Measurements from ENCODE around the gene AR. TPM values are rescaled to one million over a fixed set of nuclear protein-coding genes. Genes with fewer than 3 reads are reported as not detected.
A peak's percentile ranks its signal among the peaks of the same experiment; 100 is the strongest.

The AR gene, protein sequence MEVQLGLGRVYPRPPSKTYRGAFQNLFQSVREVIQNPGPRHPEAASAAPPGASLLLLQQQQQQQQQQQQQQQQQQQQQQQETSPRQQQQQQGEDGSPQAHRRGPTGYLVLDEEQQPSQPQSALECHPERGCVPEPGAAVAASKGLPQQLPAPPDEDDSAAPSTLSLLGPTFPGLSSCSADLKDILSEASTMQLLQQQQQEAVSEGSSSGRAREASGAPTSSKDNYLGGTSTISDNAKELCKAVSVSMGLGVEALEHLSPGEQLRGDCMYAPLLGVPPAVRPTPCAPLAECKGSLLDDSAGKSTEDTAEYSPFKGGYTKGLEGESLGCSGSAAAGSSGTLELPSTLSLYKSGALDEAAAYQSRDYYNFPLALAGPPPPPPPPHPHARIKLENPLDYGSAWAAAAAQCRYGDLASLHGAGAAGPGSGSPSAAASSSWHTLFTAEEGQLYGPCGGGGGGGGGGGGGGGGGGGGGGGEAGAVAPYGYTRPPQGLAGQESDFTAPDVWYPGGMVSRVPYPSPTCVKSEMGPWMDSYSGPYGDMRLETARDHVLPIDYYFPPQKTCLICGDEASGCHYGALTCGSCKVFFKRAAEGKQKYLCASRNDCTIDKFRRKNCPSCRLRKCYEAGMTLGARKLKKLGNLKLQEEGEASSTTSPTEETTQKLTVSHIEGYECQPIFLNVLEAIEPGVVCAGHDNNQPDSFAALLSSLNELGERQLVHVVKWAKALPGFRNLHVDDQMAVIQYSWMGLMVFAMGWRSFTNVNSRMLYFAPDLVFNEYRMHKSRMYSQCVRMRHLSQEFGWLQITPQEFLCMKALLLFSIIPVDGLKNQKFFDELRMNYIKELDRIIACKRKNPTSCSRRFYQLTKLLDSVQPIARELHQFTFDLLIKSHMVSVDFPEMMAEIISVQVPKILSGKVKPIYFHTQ
- 4.8 and 6.3 TPM in 2 replicates for total RNA-seq (ENCODE audit: low replicate concordance)

DNA sequence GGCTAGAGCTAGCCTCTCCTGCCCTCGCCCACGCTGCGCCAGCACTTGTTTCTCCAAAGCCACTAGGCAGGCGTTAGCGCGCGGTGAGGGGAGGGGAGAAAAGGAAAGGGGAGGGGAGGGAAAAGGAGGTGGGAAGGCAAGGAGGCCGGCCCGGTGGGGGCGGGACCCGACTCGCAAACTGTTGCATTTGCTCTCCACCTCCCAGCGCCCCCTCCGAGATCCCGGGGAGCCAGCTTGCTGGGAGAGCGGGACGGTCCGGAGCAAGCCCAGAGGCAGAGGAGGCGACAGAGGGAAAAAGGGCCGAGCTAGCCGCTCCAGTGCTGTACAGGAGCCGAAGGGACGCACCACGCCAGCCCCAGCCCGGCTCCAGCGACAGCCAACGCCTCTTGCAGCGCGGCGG, at the start of gene AR:
TSS of gene AR (plus strand) at position 204 of the 400 bp plus-strand sequence. CDS start 1,126 bp downstream, outside the sequence.
- TF ChIP-seq, protein P1, sequence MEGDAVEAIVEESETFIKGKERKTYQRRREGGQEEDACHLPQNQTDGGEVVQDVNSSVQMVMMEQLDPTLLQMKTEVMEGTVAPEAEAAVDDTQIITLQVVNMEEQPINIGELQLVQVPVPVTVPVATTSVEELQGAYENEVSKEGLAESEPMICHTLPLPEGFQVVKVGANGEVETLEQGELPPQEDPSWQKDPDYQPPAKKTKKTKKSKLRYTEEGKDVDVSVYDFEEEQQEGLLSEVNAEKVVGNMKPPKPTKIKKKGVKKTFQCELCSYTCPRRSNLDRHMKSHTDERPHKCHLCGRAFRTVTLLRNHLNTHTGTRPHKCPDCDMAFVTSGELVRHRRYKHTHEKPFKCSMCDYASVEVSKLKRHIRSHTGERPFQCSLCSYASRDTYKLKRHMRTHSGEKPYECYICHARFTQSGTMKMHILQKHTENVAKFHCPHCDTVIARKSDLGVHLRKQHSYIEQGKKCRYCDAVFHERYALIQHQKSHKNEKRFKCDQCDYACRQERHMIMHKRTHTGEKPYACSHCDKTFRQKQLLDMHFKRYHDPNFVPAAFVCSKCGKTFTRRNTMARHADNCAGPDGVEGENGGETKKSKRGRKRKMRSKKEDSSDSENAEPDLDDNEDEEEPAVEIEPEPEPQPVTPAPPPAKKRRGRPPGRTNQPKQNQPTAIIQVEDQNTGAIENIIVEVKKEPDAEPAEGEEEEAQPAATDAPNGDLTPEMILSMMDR (IDR thresholded peaks at IDR 0.05; ENCODE audit: insufficient read depth, low read length), result no peak

DNA sequence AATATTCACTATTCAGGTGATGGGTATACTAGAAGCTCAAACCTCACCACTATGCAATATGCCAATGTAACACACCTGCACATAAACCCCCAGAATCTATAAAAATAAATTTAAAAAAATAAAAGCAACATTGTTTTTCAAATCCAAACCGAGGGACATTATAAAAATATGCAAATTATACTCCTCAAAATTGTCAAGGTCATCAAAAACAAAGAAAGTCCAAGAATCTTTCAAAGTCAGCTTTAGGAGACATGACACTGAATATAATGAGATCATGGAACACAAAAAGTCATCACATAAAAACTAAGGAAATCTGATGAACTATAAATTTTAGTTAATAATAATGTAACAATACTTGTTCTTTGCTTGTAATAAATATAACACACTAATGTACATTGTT, 43.2 kb upstream of the AR start:
- TF ChIP-seq, protein P1 (IDR thresholded peaks at IDR 0.05; ENCODE audit: insufficient read depth, low read length), result no peak
- no peak overlapping the region for H3K4me3 ChIP-seq (ENCODE audit: low read depth, low read length)
- no peak for DNase-seq (ENCODE audit: low read depth)

More for the DNA sequence above, at the start of gene AR:
- peak; percentile 67 for DNase-seq (ENCODE audit: low read depth)
- H3K4me3 ChIP-seq (ENCODE audit: low read depth, low read length), result peak within 1 kb of the TSS; percentile 74

DNA sequence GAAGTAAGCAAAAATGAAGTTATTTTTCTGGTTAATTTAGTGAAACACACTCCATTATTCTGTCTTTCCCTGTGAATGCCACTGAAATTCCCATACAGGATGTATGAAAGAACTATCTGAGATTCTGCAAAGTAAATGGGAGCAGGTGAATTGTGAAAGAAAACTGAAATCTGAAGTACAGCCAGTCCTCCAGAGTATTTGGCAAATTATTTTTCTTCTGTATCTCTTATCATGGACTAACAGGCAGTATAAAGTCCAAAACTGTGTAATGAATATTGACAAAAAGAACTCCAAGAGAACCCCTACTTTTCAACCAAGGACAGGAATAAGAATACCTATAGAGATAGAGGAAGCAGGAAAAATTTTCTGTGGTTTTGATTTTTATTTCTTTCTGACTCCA, 40.8 kb upstream of the AR start:
- H3K4me3 ChIP-seq (ENCODE audit: low read depth, low read length), result no peak overlapping the region
- DNase-seq (ENCODE audit: low read depth), result no peak
- TF ChIP-seq, protein P1 (IDR thresholded peaks at IDR 0.05; ENCODE audit: insufficient read depth, low read length), result no peak

DNA sequence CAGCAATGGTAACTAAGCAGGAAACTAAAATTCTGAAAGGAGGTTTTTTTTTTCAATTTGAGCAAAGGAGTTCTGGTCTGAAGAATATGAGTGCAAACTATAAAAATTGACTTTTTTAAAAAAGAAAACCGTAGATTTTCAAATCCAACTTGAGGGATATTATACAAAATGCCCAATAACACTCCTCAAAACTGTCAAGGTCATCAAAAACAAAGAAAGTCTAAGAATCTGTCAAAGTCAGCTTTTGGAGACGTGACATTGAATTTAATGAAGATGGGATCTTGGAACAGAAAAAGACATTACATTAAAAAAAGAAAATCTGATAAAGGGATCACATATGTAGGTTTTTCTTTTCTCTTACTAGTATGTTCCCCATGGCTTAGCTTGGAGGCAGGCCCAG, 40.4 kb upstream of the AR start:
- no peak overlapping the region for H3K4me3 ChIP-seq (ENCODE audit: low read depth, low read length)
- no peak for DNase-seq (ENCODE audit: low read depth)
- TF ChIP-seq, protein P1 (IDR thresholded peaks at IDR 0.05; ENCODE audit: insufficient read depth, low read length), result no peak

DNA sequence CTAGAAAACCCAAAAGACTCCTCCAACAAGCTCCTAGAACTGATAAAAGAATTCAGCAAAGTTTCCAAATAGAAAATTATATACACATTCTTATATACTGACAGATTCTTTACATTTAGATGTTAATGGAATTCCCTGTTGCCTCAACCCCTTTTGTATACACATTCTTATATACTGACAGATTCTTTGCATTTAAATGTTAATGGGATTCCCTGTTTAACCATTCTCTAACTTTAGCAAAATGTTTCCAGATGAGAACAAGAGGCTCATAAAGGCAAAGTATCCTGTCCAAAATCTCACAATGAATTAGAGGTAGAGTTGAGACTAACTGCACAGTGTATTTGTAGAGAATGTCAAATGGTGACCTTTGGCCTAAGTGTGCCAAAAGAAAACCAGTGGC, 23.1 kb upstream of the AR start:
- no peak for DNase-seq (ENCODE audit: low read depth)
- H3K4me3 ChIP-seq (ENCODE audit: low read depth, low read length), result no peak overlapping the region
- TF ChIP-seq, protein P1 (IDR thresholded peaks at IDR 0.05; ENCODE audit: insufficient read depth, low read length), result no peak

DNA sequence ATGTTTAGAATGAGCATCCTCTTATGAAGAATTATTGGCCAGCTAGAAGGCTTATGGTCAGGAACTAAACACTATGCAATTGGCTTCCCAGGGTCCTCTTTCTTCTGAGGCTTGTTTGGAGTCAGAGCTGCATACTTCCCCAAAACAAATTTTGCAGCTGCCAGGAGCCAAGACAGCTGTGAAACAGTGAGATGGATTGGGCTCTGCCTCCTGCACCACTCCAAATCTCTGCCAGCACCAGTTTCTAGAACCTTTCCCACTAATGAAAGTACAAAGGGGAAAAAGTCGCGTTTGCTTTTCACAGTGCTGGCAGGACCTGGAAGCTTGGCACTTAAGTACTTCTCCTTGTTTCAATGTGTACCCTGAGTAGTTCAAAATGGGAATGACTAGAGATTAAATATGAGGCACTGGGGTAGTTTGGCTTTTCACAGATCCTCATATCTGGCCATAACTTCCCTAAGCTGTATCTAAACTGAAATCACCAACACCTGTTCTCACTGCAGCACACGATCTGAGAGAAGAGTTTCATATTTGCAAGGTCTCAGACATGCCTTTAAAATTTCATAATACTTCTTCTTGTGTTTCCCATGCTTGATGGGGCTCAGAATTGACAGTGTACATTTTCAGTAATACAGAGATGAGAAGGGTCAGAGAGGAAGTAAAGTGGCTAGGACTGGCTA, 20.7 kb upstream of the AR start:
- TF ChIP-seq, protein P1 (IDR thresholded peaks at IDR 0.05; ENCODE audit: insufficient read depth, low read length), result no peak
- DNase-seq (ENCODE audit: low read depth), result no peak
- H3K4me3 ChIP-seq (ENCODE audit: low read depth, low read length), result no peak overlapping the region

All from fibroblast of the aortic adventitia (primary cell).